Activated CD4-positive, alpha-beta T cell treated with anti-CD3 and anti-CD28 coated beads, Interleukin-2, Interleukin-4, amounts not matched to agents 100 ng/mL and 50 ng/mL, durations not matched to agents 16 hours and 8 hours (primary cell): ENCODE measurements around the gene TCP11L2.
"Not testable (repeated sequence)": the region's sequence is repeated elsewhere in the genome, so short reads cannot be mapped to it uniquely, and the experiment has no call there.

Source experiments
- DNase-seq: peaks from one replicate; pipeline ENCODE4 v3.0.0-alpha.2; 2020; ENCODE audit warnings: low spot score

Gene TCP11L2

DNA sequence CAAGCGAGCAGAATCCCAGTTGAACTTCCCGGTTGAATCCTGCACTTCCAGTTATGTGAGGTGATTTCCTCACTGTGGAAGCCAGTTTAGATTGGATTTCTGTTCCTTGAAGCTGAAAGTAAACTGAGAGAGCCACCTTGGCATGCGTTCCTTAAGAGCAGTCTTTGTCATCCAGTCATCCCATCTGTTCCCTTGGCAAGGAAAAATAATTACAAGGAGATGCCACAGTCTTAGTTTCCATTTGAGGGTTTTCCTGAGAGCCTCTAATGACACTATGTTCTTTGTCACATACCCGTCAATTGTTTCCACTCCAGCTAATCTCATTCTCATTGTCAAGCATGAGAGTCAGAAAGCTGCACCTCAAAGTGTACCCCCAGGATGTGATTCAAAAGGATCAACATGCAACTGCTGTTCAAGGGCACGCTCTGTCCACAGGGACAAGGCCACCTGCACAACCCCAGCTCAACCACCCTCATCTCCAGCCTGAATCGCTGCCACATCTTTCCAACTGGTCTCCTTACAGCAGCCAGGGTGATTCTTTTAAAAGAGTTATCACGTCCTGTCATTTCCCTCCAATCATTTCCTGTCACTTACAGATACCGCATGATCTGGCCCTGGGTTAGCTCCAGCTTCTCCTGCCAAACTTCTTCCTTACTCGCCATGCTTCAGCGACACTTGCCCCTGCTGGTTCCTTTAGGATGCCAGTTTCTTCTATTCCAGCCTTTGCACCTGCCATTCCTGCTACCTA lies 18.0 kb upstream of the TCP11L2 start:
- no peak for DNase-seq

DNA sequence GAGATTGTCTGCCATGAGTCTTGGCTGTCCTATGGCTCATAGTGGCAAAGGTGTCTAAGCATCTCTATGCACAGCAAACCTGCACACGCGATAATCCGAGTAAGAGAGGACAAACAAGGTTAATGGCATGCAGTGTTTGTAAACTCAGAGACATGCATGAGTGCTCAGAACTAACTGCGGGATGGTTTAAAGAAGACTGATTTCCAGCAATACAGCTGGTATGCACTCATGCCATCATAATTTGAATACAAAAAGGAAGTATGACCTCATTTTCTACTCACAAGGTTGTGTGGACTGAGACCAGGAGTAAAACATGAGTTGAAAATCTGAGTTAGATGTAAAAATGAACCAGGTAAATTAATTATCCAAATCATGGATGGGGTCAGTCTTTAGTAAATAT lies 16.6 kb upstream of the TCP11L2 start:
- no peak for DNase-seq

DNA sequence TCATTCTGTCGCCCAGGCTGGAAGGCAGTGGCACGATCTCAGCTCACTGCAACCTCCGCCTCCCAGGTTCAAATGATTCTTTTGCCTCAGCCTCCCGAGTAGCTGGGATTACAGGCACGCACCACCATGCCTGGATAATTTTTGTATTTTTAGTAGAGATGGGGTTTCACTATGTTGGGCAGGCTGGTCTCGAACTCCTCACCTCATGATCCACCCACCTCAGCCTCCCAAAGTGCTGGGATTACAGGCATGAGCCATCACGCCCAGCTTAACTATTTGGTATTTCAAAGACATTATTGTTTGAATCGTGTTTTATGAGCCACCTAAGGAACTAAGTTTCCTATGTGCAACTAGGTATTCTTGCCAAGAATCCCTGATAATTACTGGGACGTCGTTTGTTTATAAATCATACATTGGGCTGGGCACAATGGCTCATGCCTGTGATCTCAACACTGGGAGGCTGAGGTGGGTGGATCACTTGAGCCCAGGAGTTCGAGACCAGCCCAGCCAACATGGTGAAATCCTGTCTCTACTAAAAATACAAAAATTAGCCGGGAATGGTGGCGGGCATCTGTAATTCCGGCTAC lies 15.9 kb upstream of the TCP11L2 start:
- not testable (repeated sequence) for DNase-seq

DNA sequence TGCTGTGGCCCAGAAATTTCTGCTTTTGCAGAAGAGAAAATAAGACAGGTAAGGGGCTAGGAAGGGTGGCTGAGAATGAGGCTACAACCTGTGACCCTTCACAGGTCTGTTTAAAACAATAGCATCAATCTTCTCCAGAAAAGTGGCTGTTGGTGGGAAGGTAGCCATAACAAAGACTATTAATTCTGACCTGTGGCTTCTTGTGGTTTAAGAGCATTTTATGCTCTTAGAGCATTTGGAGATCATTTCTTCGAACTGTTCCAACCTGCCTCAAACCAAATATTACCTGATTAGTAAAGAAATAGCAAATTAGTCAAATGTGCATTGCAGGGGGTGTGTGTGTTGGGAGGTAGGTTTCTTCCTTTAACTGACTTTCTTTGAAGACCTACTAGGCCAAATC lies 15.2 kb upstream of the TCP11L2 start:
- DNase-seq = no peak

DNA sequence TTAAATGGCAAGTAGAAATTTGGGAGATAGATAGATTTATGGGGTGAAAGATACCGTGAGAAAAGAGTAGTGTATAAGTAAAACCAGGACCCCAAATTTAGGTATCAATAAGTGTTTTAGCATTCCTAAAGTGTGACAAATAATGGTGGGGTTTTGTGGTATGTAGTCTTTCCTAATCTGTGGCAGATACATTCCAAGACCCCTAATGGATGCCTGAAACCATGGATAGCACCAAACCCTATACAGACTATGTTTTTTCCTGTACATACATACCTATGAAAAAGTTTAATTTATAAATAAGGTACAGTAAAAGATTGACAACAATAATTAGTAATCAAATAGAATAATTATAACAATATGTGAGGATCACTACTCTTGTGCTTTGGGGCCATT lies 14.4 kb upstream of the TCP11L2 start:
- DNase-seq = no peak

DNA sequence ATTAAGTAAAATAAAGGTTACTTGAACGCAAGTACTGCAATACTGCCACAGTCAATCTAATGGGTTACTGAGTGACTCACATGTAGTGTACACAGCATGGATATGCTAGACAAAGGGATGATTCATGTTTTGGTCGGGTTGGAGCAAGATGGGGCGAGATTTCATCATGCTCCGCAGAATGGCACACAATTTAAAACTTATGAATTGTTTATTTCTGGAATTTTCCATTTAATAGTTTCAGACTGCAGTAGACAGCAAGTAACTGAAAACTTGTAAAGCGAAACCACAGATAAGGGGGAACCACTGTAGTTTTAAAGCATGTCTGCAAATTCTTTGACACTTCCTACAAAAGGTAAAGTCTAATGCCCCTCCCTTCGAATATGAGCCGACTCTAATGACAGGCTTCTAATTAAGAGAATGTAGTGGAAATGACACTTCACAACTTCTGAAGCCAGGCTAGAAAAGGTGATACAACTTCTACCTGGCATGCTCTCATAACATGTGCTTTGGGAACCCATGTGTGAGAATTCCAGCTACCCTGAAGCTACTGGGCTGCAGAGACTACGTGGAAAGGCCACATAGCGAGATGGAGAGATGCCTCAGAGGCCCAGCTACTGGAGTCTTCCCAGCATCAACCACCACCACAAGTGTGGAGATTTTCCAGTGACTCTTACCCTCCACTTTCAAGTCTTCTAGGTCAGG lies 13.9 kb upstream of the TCP11L2 start:
- peak; percentile 48 for DNase-seq

DNA sequence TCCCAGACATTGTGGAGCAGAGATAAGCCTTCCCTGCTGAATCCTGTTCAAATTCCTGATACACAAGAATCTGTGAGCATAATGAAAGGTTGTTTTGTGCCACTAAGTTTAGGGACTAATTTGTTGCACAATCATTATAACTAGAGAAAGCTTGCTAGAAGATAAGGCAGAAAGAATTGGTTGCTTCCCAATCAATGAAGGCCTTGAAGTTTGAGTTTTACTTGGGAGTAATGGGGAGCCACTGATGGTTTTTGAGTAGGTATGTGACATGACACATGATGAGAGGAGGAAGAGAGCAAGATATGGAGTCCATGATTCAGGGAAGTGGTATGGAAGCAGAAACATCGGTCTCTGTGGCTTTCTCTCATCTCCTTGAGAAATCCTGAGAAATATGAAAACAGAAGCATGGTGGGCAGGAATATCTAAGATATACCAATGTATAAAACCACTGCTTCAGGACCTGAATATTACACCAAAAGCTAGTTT lies 13.3 kb upstream of the TCP11L2 start:
- DNase-seq = no peak

DNA sequence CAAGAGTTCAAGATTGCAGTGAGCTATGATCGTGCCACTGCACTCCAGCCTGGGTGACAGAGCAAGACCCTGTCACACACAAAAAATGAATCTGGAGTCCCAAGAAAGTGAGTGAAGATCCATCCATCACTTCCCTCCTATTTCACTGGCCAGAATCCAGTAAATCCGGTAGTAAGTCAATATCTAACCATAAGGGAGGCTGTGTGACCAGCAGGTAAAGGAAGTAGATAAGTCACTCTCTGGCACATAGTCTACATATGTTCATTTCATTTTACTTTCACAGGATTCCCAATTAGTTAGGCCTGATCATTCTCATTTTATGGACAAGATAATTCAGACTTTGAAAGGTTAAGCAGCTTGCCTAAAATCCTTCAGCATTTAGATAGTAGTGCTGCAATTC lies 11.9 kb upstream of the TCP11L2 start:
- no peak for DNase-seq

DNA sequence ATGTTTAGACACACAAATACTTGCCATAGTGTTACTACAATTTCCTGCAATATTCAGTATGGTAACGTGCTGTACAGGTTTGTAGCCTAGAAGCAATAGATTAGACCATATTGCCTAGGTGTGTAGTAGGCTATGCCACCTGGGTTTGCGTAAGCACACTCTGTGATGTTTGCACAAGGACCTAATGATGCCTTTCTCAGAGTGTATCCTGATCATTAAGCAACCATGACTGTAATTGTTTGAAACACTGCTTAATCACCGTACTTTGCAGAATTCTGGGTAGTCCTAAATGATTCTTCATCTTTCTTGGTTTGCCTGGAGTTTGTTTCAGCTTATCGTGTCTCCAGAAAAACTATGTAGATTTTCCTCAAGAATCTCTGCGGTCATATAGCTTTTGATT lies 11.2 kb upstream of the TCP11L2 start:
- DNase-seq = no peak

DNA sequence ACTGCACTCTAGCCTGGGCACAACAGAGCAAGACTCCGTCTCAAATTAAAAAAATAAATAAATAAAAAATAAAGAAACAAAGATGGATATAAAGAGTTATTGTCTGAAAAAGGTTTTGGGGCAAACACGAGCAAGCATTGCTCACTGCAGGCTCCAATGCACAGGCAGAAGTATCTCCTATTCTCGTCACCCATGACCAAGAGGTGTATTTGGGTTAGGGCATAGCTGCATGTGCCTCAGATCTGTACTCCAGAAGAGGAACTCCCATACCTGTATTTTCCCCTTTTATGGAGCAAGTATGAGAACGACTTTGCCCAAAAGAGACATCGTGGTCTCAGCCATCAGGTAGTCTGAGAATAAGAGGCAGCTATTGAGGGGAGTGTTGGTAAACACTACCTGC lies 10.2 kb upstream of the TCP11L2 start:
- no peak for DNase-seq

DNA sequence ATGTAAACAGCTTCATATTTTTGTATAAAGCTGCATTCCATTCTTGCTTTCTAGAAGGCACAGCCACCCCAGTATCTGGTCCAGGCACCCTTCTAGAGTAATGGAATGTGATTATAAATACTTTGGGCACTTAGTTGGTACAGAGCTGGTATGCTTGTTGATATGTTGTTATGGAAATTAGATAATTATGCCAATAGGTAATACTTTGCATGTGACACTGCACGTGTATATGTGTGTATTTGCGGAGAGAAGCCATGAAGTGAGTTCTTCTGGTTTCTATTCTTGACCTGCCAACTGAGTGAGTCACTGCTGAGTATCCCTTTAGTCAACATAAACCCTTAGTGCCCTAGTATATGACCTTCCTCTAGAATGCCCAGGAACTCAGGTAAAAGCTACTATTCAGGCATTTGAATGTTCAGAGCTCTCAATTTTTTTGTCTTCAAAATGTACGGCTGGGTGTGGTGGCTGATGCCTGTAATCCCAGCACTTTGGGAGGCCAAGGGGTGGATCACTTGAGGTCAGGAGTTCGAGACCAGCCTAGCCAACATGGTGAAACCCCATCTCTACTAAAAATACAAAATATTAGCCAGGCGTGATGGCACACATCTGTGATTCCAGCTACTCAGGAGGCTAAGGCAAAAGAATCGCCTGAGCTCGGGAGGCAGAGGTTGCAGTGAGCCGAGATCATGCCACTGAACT lies 6.2 kb upstream of the TCP11L2 start:
- no peak for DNase-seq

DNA sequence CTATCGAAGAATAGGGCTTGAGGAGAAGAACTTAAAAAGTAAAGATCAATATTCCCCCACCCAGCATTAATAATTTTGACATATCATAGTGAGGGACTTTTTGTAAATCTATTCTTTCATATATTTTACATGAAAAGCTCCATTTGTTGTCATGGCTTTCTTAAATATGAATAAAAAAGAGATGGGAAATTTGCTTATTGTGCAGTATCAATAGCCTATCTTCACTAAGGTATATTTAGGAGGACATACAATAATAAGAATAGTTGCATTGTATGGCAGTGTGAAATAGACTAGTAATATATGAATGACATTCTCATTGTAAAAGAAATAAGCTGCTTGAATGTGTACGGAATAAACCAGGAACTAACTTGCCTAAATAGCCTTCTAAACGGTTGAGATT lies 5.5 kb upstream of the TCP11L2 start:
- DNase-seq = no peak

DNA sequence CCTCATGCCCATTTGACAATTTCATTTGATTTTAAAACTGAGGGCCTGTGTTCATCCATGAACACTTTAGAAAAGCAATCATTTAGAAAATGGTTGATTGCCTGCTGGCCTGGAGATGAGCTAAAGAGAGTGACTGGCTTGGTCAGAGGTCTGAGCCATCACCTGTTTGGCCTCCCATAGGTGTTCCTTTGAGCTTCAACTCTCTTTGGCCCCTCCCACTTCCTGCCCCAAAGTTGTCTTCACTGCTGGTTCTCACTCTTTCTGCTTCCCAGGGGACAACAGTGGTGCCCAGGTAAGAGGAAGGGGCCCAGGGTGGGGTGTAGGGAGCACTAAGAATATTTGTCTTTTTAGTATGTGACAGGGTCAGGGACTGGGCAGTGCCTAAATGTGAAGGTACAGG lies 4.9 kb upstream of the TCP11L2 start:
- no peak for DNase-seq

DNA sequence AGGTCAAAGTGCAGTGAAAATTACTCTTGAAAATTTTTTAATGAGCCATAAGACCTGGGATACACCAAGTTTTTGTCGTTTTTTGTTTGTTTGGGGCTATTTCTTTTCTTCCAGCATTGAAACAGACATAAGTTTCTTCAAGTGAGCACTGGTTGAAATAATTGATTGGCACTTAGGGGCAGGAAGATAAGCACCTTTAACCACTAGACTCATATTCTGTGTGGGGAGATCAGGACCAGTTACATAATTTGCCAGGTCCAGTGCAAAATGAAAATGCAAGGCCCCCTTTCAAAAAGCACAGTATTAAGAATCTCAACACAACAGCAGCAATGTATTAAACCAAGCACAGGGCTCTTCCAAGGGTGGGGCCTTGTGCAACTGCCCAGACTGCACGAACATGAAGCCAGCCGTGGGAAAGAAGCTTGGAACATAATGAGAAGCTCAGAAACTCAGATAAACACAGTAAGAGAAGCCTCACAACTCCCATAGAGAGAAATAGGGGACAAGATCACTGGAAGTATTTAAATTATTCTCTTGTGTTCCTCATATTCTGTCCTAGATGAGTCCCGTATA lies 3.2 kb upstream of the TCP11L2 start:
- DNase-seq = no peak

DNA sequence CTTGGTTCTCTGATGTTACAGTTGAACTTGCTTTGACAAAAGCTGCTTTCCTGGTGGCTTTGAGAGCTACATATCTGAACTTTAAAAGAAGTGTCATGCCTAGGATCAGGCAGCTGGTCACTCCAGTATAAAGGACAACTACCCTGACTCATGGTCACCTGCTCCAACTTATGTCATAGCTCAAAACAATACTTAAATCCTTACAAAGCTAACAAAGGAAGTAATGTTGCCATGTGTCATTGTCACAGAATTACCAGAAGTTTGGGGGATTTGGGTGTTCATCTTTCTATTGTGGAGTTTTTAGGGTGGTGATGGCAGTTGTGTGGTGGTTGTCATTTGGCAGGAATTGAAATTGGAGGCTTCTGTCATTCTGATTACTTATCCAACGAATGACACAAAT lies 1.8 kb upstream of the TCP11L2 start:
- DNase-seq = no peak

DNA sequence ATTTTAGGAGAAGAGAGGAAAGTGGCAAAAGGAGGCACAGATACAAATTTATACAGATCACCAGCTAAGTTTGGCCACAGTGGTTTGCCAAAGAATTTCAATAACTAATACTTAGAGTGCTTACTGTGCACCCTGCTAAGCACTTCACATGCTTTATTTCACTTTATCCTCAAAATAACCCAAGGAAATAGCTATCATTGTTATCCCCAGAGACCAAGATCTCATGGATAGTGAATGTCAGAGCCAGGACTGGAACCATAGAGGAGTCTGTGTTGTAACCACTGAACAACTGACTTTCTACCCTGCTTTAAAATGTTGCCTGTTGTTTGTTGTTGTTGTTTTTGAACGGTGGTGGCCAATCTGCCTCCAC lies 1.3 kb upstream of the TCP11L2 start:
- DNase-seq = no peak

DNA sequence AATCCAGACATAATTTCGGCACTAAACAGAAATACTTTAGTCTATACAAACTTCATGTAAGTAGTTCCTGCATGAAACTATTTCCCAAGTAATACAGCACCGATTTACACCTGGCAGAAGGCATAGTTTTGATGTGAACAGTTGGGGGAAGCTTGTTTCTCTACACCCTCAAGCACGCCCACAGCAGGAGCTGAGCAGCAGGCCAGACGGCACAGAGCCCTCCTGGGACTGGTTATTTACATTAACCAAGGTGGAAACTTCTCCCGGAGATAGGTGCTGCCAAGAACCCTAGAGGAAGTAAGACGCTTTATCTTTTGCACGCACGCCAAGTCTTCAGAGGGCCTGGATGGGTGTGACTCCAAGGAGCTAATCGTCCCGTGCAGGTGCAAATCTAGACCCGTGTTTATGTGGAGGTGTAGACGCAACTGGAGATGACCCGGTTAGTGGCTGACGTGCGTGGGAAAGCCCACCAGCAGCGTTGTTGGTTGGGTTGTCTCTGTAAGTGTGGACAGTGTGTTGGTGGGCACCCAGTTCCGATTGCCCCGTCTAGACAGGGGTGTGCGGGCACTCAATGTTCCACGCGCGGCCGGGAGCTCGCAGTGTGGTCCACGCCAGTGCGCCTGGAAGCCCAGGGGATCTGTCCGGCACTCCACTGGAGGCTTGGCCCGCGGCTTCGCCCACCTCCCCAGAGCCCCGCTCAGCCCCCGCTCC lies 767 bp upstream of the TCP11L2 start:
- DNase-seq = peak; percentile 36

DNA sequence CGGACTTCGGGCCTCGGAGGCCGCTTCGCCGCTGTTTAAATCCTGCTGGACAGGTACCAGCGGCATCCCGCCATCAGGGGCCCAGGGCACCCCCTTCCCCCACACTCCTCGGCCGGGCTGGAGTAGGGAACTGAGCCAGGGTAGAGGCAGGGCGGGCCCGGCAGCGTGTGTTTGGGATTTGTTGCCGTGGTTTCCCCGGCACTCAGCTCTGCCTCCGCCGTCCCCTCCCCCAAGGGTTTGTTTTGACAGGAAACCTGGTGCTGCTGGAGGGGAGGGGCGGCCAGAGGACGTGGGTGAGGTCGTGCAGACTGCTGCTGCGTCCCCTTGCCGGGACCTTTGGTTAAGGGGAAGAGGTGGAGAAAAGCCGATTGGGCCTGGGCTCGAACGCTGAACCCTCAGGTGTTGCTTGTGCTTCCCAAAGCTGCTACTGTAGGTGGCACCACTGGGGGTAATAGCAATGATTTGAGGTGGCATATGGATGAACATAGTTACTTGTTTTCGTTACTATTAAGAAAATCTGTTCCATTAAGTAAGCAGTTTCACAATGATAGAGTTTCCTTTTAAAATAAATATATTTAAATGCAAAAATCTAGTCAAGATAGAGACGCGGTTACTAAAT lies 778 bp downstream of the TCP11L2 start:
- peak; percentile 54 for DNase-seq

DNA sequence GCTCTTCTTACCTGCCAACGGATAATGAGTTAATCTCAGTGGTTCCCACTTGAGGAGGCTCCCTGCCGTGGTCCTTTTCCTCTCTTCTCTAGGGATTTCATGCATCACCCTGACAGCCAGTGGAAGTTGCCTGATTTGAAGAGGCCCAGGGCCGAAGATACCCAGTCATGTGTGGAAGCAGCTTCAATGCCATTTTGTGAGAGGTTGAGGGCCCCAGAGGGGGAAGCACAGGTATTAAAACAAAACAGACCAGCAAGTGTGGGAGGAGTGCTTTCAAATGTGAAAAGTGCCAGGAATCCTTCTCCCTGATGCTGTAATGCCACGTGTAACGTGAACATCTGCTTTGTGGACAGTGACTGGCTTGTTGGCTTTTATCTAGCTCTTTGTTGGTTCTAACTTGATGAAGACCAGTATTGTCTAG lies 1.5 kb downstream of the TCP11L2 start:
- no peak for DNase-seq

DNA sequence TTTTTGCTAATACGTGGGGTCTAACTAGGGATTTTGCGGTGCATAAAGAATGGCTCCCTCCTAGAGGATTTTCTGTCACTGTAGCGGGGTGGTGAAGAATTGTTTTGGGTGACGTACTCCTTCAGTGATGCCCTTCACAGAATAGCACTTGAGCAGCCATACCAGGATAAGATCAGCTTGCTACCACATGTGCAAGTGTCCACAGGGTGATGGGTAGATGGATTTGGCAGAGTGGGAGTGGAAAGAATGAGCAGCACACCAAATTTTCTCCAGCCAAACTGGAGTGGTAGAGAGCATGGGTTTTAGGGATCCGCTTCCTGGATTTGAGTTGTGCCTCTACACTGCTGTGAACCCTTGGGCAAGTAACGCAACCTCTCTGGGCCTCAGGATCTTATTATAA lies 2.3 kb downstream of the TCP11L2 start:
- no peak for DNase-seq

DNA sequence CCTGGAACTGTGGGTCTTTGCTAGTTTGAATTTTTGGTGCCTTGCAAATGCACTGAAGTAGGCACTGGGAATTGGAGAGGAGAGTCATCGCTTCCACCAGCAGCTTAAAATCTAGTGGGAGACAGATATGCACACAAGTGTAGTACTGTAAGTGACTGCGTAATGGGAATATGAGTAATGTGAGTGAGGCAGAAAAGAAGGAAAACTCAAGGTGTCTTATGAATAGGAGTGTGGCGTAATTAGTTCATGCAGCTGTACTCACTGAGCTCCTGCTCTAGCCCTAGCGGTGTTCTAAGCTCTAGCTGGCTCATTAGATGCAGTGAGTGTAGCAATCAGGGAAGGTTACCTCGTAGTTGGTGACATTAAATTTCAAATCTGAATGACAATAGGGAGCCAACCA lies 2.8 kb downstream of the TCP11L2 start:
- DNase-seq = no peak
